NCI-H146 treated with DMSO at 0.1 percent for 48 hours (cell line): ENCODE measurements around the gene MT4.

ENCODE experiments used
- DNase-seq: peaks from one replicate; lab custom pipeline; 2025; ENCODE audit not compliant: unreplicated experiment; lab: John Stamatoyannopoulos, UW

Gene MT4

GRCh38 chr16:56564793-56565477 is at the start of gene MT4:
MT4 (plus strand) TSS chr16:56565073; CDS start chr16:56565129, 56 bp downstream.
- DNase-seq, result no peak

GRCh38 chr16:56515665-56516064 is 49.2 kb upstream of the MT4 start:
- no peak for DNase-seq

DNA sequence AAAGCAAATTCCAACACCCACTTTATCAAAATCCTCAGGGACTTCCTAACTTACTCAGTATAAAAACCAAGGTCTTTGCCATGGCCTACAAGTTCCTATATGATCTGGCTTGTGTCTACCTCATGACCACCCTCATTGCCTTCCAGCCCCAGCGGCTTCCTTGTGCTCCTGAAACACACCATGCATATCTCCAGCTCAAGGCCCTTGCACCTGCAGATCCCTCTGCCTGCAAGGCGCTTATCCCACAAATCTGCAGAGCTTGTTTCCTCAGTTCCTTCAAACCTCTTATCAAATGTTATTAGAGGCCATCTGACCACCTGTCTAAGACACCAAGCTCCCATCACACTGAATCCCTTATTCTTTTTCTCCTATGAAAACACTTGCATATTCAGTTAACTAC is 47.7 kb upstream of the MT4 start:
- no peak for DNase-seq

DNA sequence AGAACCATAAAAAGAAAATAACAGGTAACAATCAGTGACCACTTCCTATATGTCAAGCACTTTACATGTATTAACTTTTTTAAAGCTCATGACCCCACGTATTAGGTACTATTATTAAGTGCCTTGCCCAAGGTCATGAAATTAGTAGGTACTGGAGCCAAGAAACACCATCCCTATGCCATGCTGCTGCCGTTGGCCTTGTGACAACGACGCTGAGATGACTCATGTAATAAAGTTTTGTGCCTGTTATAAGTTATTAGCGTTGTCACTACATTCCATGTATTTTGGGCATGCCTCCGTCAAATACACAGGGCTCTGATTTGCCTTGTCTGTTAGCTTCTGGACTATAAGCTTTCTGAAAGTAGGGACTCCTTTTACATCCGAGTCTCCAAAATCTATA is 46.4 kb upstream of the MT4 start:
- no peak for DNase-seq

- peak; percentile 52 for DNase-seq
Observed at GRCh38 chr16:56519459-56520250, 45.2 kb upstream of the MT4 start, which contains the start of gene BBS2. BBS2 (minus strand) TSS chr16:56520024; CDS start chr16:56519862, 162 bp downstream.

GRCh38 chr16:56520251-56520577 is 44.7 kb upstream of the MT4 start:
- DNase-seq, result no peak

- DNase-seq, result no peak
Observed at GRCh38 chr16:56525236-56525635, 39.6 kb upstream of the MT4 start.

- no peak for DNase-seq
Observed at GRCh38 chr16:56530872-56531271, 34.0 kb upstream of the MT4 start.

DNA sequence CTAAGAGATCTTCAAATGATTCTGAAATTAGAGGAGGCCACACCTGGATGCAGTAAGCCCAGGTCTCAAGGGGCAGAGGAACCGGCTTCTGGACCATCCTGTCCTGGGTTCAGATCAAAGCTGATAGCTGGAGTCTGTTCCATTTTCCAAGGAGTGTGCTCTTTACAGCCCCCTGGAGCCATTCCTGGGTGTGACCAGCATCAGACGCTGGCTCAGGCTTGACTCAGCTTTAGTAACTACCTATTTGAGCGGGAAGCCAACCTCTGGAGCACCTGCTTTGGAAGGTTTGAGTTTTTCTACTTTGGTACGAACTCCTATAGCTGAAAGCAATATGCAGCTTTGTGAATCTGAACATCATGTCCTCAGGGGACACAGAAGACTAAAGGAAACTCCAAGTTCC is 32.2 kb upstream of the MT4 start:
- DNase-seq, result no peak

GRCh38 chr16:56534847-56535383 is 30.0 kb upstream of the MT4 start:
- DNase-seq, result peak; percentile 1

GRCh38 chr16:56538331-56538730 is 26.5 kb upstream of the MT4 start:
- DNase-seq, result no peak

GRCh38 chr16:56539656-56540055 is 25.2 kb upstream of the MT4 start:
- no peak for DNase-seq

- DNase-seq, result no peak
Observed at GRCh38 chr16:56542039-56542438, 22.8 kb upstream of the MT4 start.

DNA sequence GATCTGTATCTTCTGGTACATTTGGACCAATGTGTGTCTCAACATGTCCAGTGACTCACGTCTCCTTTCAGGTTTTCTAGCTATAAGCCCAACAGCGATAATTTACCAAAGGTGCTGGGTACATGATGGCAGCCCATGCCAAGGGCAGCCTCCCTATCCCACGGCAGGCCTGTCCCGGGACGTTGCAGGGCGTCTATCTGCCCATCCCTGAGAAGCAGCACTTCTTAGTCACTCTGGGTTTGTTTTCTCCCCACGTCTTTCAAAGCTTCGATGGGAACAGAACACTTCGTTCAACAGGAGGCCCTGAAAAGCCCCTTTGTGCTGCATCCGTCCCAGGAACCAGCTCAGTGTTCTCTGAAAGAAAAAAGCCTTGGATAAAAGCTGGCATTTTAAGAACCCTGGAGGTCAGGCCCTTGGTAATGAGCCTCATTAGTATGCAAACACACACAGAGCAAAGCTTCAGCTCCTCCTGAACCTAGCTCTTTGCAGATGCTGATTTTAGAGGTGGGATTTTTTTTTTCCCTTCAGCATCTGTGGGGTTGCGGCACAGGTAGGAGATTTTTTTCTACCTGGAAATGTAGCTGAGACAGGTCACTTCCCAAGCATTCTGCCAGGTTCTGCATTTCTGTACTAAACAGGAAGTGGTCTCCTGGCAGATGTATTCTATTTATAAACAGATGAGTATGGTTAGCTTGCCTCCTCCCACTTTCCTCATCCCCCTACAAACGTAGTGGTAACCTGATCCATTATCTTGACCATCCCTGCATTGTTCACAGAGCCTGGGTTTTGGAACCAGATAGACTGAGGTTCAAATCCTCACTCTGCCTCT is 17.5 kb upstream of the MT4 start:
- peak; percentile 42 for DNase-seq

DNA sequence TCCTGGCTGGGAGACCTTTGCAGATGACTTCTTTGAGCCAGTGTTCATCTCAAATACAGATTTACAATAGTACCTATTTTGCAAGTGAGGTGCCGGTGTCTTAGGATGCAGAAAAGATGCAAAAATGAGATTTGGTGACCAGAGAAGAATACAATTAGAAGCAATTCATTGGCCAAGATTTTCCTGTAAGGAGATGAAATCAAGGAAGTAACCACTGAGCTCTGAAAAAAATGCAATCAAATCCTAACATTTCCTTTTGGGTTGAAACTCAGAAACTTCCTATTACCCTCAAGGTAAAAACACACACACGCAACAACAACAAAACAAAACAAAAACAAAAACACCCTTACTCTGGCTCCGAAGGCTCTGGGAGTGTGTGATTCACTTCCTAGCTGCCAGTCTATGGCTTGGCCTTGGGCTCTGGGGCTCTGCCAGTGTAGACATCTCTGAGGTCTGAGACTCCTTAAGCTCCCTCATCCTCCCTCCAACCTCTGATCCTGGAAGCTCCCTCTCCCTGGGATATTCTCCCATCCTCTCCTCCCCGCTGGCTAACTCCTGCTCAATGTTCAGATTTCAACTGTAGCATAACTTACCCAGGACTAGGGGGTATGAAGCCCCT is 16.8 kb upstream of the MT4 start:
- no peak for DNase-seq

GRCh38 chr16:56549161-56549560 is 15.7 kb upstream of the MT4 start:
- DNase-seq, result no peak

DNA sequence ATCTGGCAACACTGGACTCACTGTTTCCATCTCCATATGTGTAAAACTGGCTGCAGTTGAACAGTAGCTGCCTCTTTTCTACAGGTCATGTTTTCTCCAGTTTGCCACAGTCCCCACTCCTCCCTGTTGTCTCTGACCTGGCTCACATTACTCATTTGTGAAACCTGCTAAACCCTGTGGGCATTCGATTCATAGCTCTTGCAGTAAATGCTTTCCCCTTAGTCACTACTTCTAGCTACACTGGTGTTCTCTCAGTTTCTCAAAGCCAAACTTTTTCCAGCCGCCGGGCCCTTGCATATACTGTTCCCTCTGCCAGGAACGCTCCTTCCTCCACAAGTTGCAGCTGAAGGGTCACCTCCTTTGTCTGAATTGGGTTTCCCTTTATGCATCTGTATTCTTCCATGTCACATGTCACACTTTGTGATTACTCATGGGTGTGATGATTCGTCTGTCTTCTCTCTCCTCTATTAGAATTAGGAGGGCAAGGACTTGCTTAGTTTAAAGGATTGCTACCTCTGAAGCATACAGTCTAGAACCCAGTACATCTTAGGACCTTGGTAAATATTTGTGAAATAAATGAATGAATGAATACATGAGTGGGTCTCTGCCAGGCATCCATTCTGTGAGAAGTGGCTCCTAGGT is 15.0 kb upstream of the MT4 start:
- DNase-seq, result no peak

- no peak for DNase-seq
Observed at GRCh38 chr16:56551796-56552738, 12.8 kb upstream of the MT4 start.

DNA sequence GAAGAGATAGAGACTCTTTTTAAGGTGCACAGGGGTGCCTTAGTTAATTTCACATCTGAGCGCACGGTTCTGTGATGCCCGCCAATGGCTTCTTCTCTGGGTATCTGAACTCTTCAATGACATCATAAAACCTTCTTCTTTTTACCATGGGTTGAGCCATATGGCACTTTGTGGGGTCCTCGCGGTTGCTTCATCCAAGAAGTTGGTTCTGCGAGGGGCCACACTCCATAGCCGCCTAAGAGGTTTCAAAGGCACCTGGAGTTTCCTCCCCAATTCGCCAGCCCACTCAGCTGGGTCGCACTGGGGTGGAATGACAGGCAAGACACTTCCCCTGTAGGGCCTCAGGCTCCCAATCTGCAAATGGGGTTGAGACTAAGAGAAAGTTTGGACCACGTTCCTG is 10.4 kb upstream of the MT4 start:
- no peak for DNase-seq
